GM19372 (cell line): ENCODE results near the gene CTNNA2.

Experiments
- ATAC-seq: cut with Tn5 transposase; IDR thresholded peaks from one replicate; pipeline ENCODE4 v1.9.1; 2021; ENCODE audit warnings: mild to moderate bottlenecking, low read depth, moderate library complexity; ENCODE audit not compliant: unreplicated experiment

CTNNA2 gene

DNA sequence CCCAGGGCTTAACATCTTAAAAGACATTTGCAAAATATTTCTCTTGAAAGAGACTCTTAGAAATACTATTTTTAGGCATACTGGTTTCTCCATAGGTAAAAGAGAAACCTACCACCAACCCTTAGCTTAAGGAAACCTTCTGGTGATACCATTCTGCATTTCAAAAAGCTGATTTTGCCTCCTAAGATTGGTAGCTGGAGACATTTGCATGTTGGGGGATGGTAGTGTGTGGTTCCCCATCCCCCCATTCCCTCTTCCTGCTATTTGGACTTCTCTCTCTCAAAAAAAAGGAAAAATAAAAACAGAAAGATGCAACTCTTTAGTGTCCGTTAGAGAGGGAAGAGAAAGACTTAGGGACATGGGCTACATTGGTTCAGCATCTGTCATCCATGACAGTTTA is 787.5 kb downstream of the CTNNA2 start:
- no peak for ATAC-seq

DNA sequence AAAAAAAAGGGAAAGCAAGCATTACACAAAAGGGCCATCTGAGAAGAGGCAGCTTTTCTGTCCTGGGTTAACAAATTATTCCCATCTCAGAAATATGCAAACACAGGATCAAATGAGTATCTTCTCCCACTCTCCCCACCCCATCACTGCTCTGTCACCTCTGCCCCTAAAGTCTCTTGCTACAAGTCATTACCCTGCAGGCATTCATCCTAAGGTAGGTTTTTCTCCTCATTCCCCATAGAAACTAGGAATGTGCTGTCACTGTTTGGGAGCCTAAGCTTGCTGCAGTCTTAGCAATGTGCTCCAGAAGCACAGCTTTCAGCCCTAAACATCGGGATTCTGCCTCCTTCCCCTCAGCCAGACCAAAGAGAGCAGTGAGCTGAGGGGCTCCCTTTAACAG is 788.1 kb downstream of the CTNNA2 start:
- ATAC-seq, result no peak

DNA sequence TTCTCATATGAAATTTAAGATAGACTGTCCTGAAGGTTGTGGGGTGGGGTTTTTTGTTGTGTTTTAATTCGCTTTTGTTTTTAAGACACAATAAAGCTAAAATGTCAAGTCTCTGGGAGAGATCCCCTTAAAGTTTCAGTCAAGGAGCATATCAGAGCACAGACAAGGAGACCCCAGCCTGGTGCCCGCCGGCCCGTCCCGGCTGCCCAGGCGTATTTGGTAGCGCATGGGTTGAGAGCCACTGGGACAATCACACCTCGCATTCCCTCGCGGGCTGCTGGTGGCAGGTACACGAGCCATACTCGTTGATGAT is 789.1 kb downstream of the CTNNA2 start:
- ATAC-seq, result no peak

DNA sequence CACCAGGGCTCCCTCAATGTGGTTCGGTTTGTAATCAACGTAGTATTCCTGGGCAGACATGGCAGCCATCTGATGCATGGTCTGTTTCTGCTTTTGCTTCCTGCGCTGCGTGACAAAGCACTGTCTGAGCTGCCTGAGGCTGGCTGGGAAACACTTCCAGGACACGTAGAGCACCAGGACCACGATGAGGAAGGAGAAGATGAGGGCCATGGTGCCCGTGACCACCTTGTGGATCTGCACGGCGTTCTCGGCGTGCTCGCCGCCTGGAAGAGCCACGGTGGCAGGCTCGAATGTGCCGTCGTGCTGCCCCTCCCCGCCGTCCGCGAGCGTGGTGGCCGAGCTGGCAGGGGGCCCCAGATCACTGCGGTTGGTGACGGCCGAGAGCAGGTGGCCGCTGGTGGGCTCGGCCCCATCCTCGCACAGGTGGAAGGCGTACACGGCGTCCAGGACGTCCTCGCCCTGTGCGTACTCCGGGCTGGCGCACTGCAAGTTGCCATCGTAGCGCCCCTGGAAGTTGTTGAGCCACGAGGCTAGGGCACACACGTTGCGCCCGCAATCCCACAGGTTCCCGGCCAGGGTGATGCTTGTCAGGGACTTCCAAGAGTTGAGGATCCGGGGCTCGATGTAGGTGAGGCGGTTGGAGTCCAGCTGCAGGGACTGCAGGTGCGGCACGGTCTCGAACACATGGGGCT is 789.6 kb downstream of the CTNNA2 start:
- no peak for ATAC-seq

DNA sequence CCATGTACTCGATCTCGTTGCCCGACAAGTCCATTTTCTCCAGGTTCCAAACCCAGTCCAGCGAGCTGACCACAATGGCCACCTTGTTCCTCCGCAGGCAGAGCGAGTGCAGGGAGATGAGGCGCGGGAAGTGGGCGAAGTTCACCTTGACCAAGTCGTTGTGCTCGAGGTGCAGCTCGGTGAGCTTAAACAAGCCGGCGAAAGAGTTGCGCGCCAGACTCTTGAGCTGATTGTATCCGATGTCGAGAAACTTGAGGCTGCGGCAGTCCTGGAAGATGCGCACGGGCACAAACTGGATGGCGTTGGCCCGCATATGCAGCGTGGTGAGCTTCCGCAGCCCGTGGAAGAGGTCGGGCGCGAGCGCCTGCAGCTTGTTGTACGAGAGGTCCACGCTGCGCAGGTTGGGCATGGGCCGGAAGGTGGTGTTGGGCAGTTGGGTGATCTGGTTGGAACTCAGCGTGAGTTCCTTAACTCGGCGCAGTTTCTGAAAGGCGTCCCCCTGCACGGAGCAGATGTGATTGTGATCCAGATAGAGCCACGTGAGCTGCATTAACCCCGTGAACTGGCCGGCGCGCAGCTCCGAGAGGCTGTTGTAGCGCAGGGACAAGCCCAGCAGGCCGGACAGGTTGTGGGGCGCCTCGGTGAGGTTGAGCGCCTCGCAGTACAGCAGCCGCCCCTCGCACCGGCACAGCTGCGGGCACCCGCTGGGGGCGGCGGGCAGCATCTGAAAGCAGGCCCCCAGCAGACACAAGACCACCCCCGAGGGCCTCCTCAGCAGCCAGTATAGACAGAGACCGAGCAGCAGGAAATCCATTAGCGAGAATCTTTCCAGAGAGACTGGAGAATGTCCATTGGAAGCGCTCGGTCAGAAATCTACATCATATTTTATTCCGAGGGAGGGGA is 790.4 kb downstream of the CTNNA2 start:
- ATAC-seq, result no peak

DNA sequence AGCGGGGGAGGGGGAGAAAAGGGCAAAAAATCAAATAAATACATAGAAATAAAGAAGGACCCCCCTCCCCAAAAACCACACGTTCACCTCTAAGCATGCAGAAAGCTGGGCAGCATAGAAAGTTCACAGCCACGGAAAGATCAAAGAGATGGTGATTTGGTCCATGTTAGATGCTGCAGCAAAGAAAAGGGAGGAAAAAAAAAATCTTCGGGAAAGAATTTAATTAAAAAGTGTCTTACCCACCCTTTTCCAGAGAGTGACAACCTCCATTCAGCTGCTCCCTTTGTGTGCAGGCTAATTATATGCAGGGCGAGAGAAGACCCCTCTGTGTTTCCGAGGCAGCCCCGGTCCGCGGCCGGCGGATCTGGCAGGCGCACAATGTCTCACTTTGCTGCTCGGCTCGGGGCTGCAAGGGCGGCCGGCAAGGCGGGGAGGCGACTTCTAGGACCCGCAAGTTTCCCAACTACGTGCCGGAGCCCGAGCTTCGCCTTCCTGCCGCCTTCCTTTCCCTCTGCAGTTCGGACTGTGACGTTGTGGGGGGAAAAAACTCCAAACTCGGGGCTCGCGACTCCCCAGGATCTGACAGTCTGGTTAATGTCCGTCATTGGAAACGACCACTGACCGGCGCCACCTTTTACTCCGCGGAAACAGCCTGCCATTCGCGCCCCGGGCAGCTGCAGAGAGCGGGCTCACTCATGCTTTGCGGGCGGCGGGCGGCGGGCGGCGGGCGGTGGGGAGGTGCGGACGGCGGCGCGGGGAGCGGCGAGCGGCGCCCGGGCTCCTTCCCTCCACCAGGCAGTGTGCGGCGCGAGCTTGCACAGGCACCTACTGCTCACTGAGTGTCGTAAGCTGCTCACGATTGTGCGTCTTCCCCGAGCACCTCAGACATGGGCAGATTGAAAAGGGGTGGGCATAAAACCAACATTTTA is 791.3 kb downstream of the CTNNA2 start, which contains the start of gene LRRTM1:
TSS of gene LRRTM1 (minus strand) at position 844 of the 929 bp plus-strand sequence. CDS start 933 bp downstream, outside the sequence.
- ATAC-seq, result no peak

DNA sequence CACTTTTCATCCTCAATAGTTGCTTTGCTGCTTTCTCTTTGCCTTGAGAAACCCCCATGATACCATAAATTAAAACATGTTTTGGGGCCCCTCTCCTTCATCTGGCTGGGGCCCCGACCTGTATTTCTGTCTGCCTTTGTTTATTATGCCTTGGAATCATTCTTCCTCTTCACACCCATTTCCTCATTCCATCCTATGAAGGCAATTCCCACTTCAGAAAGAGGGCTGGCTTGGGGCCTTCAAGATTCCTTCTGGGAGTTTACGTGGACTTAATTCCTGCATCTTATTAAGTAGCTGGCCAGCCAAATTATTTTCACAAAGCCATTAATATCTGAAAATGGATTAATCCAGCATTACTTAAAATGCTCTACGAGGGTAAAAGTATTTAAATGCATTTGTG is 798.5 kb downstream of the CTNNA2 start:
- no peak for ATAC-seq

DNA sequence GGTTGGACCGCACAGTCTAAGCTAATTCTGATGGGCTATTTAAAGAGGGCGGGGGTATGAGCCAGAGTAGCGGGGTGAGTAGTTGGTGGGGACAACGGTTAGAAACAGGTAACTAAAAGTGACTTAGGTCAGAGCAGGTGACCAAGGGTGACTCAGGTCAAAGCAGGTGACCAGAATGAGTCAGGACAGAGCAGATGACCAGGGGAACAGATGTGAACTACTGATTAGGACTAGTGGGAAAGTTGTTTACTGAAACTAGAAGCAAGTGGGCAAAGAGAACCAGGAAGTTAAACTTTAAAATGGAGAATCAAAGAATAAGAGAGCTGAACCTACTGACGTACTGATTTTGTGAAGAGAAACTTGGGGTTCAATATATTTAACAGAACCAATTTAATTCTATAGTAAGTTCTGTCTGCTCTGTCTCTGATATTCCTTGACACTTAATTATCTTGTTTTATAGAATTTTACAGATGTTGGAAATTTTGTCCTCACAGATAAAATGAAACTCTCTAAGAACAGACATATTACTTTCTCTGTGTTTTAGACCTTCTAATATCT is 799.5 kb downstream of the CTNNA2 start:
- no peak for ATAC-seq

DNA sequence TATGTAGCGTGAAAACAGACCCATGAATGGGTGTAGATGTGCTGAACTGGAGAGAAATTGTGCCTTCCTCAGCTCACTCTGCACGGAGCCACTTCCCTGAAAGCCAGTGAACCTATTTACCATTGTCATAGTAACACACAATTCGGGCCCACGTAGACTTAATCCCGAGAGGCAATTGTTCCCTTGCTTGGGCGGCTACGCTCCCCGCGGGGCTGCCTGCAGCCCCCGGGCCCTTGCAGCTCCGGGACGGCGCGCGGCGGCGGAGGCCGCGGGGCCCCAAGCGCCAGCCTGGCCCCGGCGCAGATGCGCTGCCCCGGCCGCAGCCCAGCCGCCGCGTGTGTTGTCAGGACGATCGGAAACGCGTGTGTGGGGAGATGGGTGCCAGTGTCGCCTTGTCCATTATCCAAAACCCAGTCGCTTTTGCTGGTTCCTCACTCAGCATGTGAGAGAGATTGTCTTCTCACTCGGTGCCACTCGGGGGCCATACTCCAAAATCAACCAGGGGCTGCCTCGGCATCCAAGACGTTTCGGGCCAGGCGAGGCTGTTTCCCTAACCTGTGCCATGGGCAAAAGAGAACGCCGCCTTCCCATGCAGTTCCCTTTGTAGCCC is 809.6 kb downstream of the CTNNA2 start:
- ATAC-seq, result no peak

DNA sequence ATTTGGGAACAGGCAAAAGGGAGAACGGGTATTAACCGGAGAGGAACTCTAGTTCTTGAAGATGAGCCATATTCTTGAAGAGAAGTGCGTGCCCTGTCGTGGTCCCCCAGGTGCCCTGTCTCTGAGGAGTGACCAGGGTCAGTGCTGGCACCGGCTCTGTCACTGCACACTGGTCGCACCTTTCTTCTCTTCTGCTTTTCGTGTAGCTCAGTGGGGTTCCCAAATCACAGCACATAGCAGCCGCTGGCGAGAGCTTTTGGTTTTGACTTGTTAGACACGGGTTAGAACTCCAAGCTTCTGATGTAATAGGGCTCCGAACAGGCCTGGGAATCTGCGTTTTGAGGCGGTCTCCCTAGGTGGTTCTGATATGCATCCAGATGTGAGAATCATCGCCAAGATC is 810.1 kb downstream of the CTNNA2 start:
- ATAC-seq, result no peak

DNA sequence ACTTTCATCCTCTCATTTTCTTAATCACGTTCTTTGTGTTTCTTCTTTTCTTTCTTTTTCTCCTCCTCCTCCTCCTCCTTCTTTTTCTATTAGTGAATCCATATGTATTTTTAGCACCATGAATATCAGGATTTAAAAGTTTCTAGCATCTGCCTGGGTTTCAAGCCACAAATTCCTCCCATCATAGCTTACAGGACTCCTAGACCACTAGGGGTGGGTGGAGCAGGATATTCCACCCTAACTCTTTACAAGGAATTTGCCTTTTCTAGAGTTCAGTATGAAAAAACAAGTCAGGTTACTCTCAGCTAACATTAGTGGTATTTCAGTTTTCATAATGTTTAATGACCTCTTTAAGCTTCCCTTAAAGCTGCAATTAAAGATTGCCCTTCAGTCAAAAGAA is 810.8 kb downstream of the CTNNA2 start:
- no peak for ATAC-seq

DNA sequence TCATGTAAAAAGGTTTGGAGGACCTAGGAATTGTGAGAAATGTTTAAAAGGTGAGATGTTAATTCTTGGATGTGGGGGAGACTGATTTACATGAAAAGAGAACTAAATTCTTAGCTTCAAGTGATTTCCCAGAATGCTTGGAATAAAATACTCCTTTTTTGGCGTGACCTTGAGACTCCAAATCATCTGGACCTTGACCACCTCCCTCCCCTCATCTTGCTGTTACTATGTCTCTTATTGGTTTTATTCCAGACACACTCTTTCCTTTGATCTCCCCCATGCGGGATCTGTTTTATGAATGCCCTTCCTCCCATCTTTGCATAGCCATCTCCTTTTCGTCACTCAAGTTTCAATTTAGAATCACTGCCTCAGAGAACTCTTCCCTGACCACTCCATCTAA is 811.7 kb downstream of the CTNNA2 start:
- no peak for ATAC-seq

DNA sequence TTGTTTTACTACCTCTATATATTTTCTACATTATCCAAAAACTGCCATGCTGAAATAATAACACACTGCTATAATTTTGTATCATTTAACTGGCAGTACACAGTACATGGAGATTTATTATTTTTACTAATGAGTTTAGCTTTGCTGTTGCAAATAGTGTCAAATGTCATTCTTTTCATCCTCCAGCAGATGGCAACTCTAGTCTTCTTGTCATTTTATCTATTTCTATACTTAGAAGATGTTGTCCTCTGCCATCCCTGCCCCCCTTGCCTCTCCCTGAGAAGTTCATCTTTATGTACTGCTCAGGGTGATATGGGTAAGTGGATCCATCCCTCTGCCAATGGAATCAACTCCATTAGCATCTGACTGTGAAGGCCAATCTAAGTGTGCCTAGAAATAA is 813.4 kb downstream of the CTNNA2 start:
- ATAC-seq, result no peak

DNA sequence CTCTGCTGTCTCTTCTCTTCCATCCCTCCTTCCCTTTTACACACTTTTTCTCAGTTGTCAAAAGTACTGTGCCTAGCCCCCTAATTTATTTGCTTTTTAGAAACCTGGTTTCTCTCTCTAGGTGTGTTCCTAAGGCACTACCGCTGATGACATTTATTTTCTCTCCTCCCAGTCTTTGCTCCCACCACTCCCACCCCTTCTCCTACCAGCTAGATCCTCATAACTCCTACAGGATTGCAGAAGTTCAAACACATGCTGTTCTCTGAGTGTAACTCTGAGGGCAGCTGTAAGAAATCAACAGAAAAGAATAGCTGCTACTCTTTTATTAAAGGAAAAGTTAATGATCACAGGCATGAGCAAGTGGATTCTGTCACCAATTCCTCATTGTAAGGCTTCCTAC is 814.0 kb downstream of the CTNNA2 start:
- ATAC-seq, result no peak

DNA sequence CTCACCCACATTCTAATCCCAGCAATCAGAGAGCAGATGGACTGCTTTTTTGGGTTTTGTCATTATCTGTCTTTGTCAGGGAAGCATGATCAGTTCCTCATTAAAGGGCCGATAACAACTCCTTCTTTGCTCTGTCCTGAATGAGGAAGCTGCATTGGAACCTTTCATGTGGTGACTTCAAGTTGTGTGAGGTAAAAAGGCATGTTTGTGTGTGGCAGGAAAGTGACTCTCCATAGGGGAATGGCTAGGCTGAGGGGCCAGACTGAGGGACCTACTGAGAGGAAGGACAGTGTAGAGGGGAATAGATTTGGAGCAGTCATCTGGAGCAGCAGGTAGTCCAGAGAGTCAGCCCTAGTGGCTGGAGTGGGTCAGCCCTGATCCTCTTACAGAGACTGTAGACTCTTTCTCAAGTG is 815.3 kb downstream of the CTNNA2 start:
- no peak for ATAC-seq

DNA sequence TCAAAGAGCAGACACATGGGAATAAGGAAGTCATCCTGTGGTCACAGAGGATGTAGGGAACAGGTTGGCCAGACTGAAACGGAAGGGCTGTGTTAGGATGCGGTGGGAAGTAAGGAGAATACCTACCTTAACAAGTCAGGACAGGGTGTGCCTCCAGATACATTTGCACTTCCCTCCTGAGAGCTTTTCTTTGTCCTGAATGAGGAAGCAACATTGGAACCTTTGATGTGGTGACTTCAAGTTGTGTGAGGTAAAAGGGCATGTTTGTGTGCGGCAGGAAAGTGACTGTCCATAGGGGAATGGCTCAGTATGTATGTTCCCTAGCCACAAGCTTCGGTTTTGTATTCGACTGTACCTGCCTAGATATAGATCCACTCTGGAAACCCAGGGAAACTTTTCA is 816.6 kb downstream of the CTNNA2 start:
- ATAC-seq, result no peak

DNA sequence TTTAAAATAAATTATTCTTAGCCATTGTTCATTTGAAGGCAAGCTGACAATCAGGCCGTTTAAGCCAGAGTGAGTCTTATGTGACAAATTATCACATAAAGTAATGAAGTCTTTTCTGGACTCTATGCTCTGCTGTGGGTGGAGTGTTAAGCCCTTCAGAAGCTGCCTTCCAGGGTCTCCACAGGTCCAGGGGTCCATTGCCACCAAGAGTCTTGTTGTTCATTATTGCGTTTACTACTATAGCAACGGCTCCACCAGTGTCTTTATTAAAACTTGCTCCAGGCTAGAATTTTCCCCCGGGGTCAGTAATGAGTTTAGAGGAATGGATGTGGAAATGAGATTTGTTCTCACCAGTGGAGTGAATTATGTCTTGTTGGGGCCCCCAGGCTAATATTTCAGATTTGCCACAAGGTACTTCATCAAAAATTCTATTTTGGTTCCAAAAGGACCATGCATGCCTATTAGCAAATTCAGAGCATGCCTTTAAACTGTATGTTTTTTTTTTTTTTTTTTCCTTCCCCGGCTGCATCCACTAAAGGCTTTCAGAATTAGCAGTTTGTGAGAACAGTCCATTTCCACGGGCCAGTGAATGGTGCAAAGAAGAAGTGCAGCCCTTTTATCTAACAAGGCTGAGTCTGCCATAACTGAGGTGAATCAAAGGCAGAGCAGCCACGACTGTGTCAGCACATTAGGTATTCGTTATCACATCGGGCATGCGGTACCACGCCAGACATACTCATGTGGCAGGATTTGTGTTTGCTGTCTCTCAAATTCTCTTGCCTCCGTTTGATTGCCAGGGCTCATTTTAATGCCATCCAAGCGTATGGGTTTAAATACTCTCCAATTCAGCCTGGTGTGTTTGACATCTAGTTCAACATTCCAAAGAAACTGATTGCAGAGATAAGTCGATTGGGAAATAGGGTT is 817.9 kb downstream of the CTNNA2 start:
- no peak for ATAC-seq

DNA sequence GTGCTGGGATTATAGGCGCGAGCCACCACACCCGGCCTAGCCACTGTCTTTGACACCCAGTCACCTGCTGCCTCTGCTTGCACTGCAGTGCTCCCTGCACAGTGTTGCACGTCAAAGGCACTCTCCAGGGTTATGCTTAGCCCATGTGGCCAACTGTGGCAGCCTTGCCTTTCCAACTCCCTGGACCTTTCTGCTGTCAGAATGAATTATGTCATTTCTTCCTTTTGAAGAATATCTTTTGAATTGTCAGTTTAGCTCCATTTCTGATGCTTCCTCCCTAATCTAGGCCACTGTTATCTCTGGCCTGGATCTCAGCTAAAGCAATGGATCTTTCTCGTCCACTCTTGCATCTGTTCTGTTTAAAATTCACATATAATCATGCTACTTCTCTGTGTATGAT is 821.0 kb downstream of the CTNNA2 start:
- ATAC-seq, result no peak

DNA sequence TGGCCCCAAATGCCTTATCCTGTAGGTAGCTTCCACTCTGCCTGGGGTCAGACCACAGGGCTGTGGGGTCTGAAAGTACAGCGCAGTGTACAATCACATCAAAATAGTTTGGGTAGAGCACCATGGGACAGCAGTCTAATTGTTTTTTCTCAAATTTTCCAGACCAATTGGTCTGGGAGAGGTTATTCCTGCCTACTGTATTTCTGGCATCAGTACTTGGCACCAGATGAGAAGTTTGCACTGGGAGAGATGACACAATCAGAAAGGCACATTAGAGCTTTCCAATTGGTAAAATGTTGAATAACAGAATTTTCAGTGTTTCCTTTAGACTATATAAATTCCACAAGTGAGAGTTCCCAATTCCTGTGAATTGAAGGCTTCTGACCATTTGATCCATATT is 822.6 kb downstream of the CTNNA2 start:
- ATAC-seq, result no peak
